ENCODE data around the gene DDX4.

- TF ChIP-seq ZNF629 (tag by site-specific recombination; IDR thresholded peaks at IDR 0.05) (no peak), CTCF (tag by site-specific recombination; IDR thresholded peaks at IDR 0.05) (no peak), ZNF701 (tag by site-specific recombination; IDR thresholded peaks at IDR 0.05) (no peak), ZNF2 (tag by site-specific recombination; IDR thresholded peaks at IDR 0.05) (no peak), ZNF596 (tag by site-specific recombination; IDR thresholded peaks at IDR 0.05) (no peak)
Observed at GRCh38 chr5:55858104-55858503, 120.2 kb downstream of the DDX4 start.

Measured in HEK293 (cell line).